GM23338 (cell line): ENCODE measurements around the gene AIG1. TPM values are rescaled to one million over a fixed set of nuclear protein-coding genes. Genes with fewer than 3 reads are reported as not detected.

Source experiments
- ATAC-seq: fragments of 200-7000 bp; cut with Tn5 transposase; 3 replicates; pipeline ENCODE4 v1.9.1; 2020
- DNase-seq: peaks from one replicate; pipeline ENCODE4 v3.0.0-alpha.2; 2015; ENCODE audit warnings: low spot score
- H2AFZ ChIP-seq: fragments of 200-600 bp; sonication (generic); 2 replicates; pipeline ENCODE4 v1.8.0; 2016; ENCODE audit warnings: antibody characterized with exemption, mild to moderate bottlenecking, moderate library complexity
- H3F3A ChIP-seq: fragments of 200-600 bp; sonication (generic); replicated peaks from 2 replicates; pipeline ENCODE4 v1.8.0; 2017; ENCODE audit warnings: antibody characterized with exemption, mixed run types, low read depth
- H3K27ac ChIP-seq: fragments of 200-600 bp; sonication (generic); 2 replicates; pipeline ENCODE4 v1.6.1; 2016; ENCODE audit warnings: low read depth
- H3K27me3 ChIP-seq: fragments of 200-600 bp; sonication (generic); 2 replicates; pipeline ENCODE4 v1.8.0; 2016; ENCODE audit warnings: mild to moderate bottlenecking, mixed run types, moderate library complexity; ENCODE audit not compliant: insufficient read depth
- H3K36me3 ChIP-seq: fragments of 200-600 bp; sonication (generic); 2 replicates; pipeline ENCODE4 v1.8.0; 2016; ENCODE audit warnings: mild to moderate bottlenecking; ENCODE audit not compliant: insufficient read depth
- H3K4me1 ChIP-seq: fragments of 200-600 bp; sonication (generic); 2 replicates; pipeline ENCODE4 v1.8.0; 2016; ENCODE audit warnings: mild to moderate bottlenecking, moderate library complexity; ENCODE audit not compliant: insufficient read depth
- H3K4me2 ChIP-seq: fragments of 200-600 bp; sonication (generic); 2 replicates; pipeline ENCODE4 v1.7.1; 2017; ENCODE audit warnings: mixed run types
- H3K4me3 ChIP-seq: fragments of 200-600 bp; sonication (generic); 2 replicates; pipeline ENCODE4 v1.6.1; 2016; ENCODE audit warnings: mixed run types
- H3K79me2 ChIP-seq: fragments of 200-600 bp; sonication (generic); replicated peaks from 2 replicates; pipeline ENCODE4 v1.8.0; 2017; ENCODE audit warnings: mild to moderate bottlenecking; ENCODE audit not compliant: insufficient read depth
- H3K9me2 ChIP-seq: fragments of 200-600 bp; sonication (generic); 2 replicates; pipeline ENCODE4 v1.8.0; 2017; ENCODE audit not compliant: insufficient read depth
- H4K20me1 ChIP-seq: fragments of 200-600 bp; sonication (generic); replicated peaks from 2 replicates; pipeline ENCODE4 v1.8.0; 2017; ENCODE audit warnings: mild to moderate bottlenecking; ENCODE audit not compliant: insufficient read depth
- H3K27ac Mint-ChIP-seq: 2 replicates; pipeline ENCODE4 v1.8.0; 2020; ENCODE audit warnings: inconsistent platforms, mild to moderate bottlenecking, moderate library complexity, mixed read lengths
- H3K27me3 Mint-ChIP-seq: 3 replicates; pipeline ENCODE4 v1.8.0; 2022; ENCODE audit warnings: low read depth, mild to moderate bottlenecking, moderate library complexity, mixed read lengths, inconsistent platforms; ENCODE audit not compliant: insufficient read depth, poor library complexity
- H3K36me3 Mint-ChIP-seq: 3 replicates; pipeline ENCODE4 v1.8.0; 2021; ENCODE audit warnings: low read depth, mild to moderate bottlenecking, inconsistent platforms, moderate library complexity, mixed read lengths
- H3K4me1 Mint-ChIP-seq: 3 replicates; pipeline ENCODE4 v1.8.0; 2020; ENCODE audit warnings: mild to moderate bottlenecking, inconsistent platforms, mixed read lengths
- H3K4me3 Mint-ChIP-seq: 3 replicates; pipeline ENCODE4 v1.8.0; 2021; ENCODE audit warnings: moderate library complexity, mild to moderate bottlenecking, inconsistent platforms, mixed read lengths
- H3K9me3 Mint-ChIP-seq: 3 replicates; pipeline ENCODE4 v1.8.0; 2020; ENCODE audit warnings: moderate library complexity, mild to moderate bottlenecking, inconsistent platforms, mixed read lengths
- CREB1 ChIP-seq: fragments of 250-450 bp; sonication (Bioruptor Pico); IDR thresholded peaks from 2 replicates; pipeline ENCODE4 v1.5.0; 2020; ENCODE audit warnings: low read depth, mild to moderate bottlenecking, moderate library complexity
- CTCF ChIP-seq, 2 experiments: fragments of 200-600 bp in 1 of 2; sonication (generic) in 1 of 2; conservative IDR thresholded peaks; 2 replicates each; pipeline versions ENCODE4 v1.5.1 to v1.6.1; 2016 to 2017; ENCODE audit warnings: antibody characterized with exemption in 2 of 2, low read depth in 2 of 2, mild to moderate bottlenecking in 2 of 2, moderate library complexity in 1 of 2
- ETS1 ChIP-seq: IDR thresholded peaks from 2 replicates; pipeline ENCODE4 v1.6.1; 2016; ENCODE audit warnings: antibody characterized with exemption
- JUNB ChIP-seq: IDR thresholded peaks from one replicate; pipeline ENCODE4 v1.6.1; 2016; ENCODE audit warnings: antibody characterized with exemption; ENCODE audit not compliant: unreplicated experiment
- NANOG ChIP-seq: IDR thresholded peaks from 2 replicates; pipeline ENCODE4 v1.6.1; 2016; ENCODE audit warnings: antibody characterized with exemption, borderline replicate concordance
- POLR2AphosphoS5 ChIP-seq: IDR thresholded peaks from 2 replicates; pipeline ENCODE4 v1.6.1; 2016; ENCODE audit warnings: antibody characterized with exemption, low read depth
- REST ChIP-seq: IDR thresholded peaks from one replicate; pipeline ENCODE4 v1.6.1; 2018; ENCODE audit warnings: antibody characterized with exemption; ENCODE audit not compliant: unreplicated experiment
- STAT1 ChIP-seq: IDR thresholded peaks from one replicate; pipeline ENCODE4 v1.6.1; 2016; ENCODE audit warnings: antibody characterized with exemption; ENCODE audit not compliant: unreplicated experiment
- ZNF114 ChIP-seq: fragments of 250-450 bp; sonication (Bioruptor Pico); IDR thresholded peaks from 2 replicates; pipeline ENCODE4 v1.5.0; 2020; ENCODE audit warnings: mild to moderate bottlenecking, moderate library complexity
- polyA plus RNA-seq: library from polyadenylated mRNA; unstranded; fragments of >200 nt; fragmentation: Nextera tagmentation; extraction: Ambion mirVana; gene quantifications from 2 replicates; pipeline ENCODE4 v1.2.1, GENCODE V29; 2016
- total RNA-seq: library from RNA; depleted of rRNA; stranded (reverse); fragments of >200 nt; shearing (Covaris generic); gene quantifications from 2 replicates; pipeline ENCODE4 v1.2.3, GENCODE V29; 2014

Gene AIG1
- total and polyA plus RNA-seq, 2 experiments from 2014 or later = 65.2 to 88.4 TPM

- no peak for TF ChIP-seq ETS1
- no peak for TF ChIP-seq REST
- TF ChIP-seq NANOG = no peak
- TF ChIP-seq CTCF (conservative IDR thresholded peaks at IDR 0.05; ENCODE audit: low read depth in 2 of 2) = no peak
These were observed 200.2 kb downstream of the AIG1 start (continued) for GRCh38 chr6:143260857-143261256.

GRCh38 chr6:143261899-143262436 is 201.3 kb downstream of the AIG1 start:
- 0 out of 2 replicates have a peak, but pooled peaks cover under 1% of the 10 kb centered on the region for H3K9me2 ChIP-seq
- TF ChIP-seq JUNB (no peak), POLR2AphosphoS5 (no peak), ZNF114 (no peak), STAT1 (no peak), CREB1 (no peak), REST (no peak), CTCF (conservative IDR thresholded peaks at IDR 0.05; ENCODE audit: low read depth in 2 of 2) (no peak)

More at GRCh38 chr6:143261899-143262436, 201.3 kb downstream of the AIG1 start:
- H3K4me1 ChIP-seq = peaks cover 42% of the 10 kb centered on the region
- Mint-ChIP-seq H3K36me3 (peaks cover 12% of the 10 kb centered on the region), H3K4me1 (peaks cover 23% of the 10 kb centered on the region), H3K27ac (no peak overlapping the region), H3K27me3 (peaks cover 5% of the 10 kb centered on the region), H3K9me3 (peaks cover 10% of the 10 kb centered on the region; the same call in 2 of the 3 replicates), H3K4me3 (no peak overlapping the region)
- no peaks in the 10 kb centered on the region for H3F3A ChIP-seq
- H3K27me3 ChIP-seq = no peaks in the 10 kb centered on the region
- no peaks in the 10 kb centered on the region for H3K36me3 ChIP-seq
- H3K27ac ChIP-seq = no peak overlapping the region
- DNase-seq (no peak), ATAC-seq (no peak)
- H2AFZ ChIP-seq = no peak overlapping the region
- no peak overlapping the region for H3K4me2 ChIP-seq
- H4K20me1 ChIP-seq = no peaks in the 10 kb centered on the region
- no peaks in the 10 kb centered on the region for H3K79me2 ChIP-seq
- no peak overlapping the region for H3K4me3 ChIP-seq
